NK-92 treated with Interleukin-12 subunit alpha and Interleukin-12 subunit beta, amount 100 ng/mL, for 24 hours (cell line): ENCODE results near the gene SMG6.

Source experiments
- DNase-seq: peaks from one replicate; lab custom pipeline; 2025; lab: John Stamatoyannopoulos, UW

Gene SMG6

DNA sequence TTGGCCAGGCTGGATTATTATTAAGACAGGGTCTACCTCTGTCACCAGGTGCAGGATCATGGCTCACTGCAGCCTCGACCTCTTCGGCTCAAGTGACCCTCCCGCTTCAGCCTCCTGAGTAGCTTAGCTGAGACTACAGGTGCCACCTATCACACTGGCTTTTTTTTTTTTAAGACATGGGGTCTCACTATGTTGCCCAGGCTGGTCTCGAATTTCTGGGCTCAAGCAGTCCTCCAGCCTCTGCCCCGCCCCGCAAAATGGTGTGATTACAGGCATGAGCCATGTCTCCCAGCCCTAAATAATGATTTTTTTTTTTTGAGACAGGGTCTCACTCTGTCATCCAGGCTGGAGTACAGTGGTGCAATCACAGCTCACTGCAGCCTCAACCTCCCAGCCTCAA is 256.0 kb downstream of the SMG6 start:
- DNase-seq: no peak

GRCh38 chr17:2044263-2044894 is 259.2 kb downstream of the SMG6 start:
- DNase-seq: no peak

GRCh38 chr17:2043785-2044184 is 259.8 kb downstream of the SMG6 start:
- DNase-seq: no peak

GRCh38 chr17:2042933-2043332 is 260.7 kb downstream of the SMG6 start:
- DNase-seq: no peak

DNA sequence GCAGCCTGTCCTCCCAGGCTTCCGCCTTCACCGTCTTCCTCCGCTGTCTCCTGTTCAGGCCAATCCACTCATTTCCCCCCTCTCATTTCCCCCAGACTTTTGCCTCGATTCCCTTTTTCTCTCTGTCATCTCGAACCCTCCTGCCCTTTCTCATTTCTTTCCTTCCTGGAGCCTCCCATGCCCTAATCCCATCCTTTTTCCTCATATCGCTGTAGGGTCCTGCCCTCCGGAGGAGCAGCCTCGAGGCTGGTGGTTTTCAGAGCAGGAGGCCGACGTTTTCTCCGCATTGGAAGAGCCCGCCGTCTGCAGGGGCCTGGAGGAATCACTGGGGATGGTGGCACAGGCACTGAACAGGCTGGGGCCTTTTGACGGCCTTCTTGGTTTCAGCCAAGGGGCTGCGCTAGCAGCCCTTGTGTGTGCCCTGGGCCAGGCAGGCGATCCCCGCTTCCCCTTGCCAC is 261.2 kb downstream of the SMG6 start:
- no peak for DNase-seq

- DNase-seq: peak; percentile 81
These were observed 261.8 kb downstream of the SMG6 start, which contains the start of gene OVCA2 for GRCh38 chr17:2041561-2042389. OVCA2 (plus strand) TSS chr17:2042022; CDS start chr17:2042048, 26 bp downstream.

GRCh38 chr17:2040942-2041560 is 262.5 kb downstream of the SMG6 start:
- no peak for DNase-seq

GRCh38 chr17:2040219-2040827 is 263.3 kb downstream of the SMG6 start:
- DNase-seq: no peak

GRCh38 chr17:2037155-2037554 is 266.4 kb downstream of the SMG6 start:
- DNase-seq: no peak

DNA sequence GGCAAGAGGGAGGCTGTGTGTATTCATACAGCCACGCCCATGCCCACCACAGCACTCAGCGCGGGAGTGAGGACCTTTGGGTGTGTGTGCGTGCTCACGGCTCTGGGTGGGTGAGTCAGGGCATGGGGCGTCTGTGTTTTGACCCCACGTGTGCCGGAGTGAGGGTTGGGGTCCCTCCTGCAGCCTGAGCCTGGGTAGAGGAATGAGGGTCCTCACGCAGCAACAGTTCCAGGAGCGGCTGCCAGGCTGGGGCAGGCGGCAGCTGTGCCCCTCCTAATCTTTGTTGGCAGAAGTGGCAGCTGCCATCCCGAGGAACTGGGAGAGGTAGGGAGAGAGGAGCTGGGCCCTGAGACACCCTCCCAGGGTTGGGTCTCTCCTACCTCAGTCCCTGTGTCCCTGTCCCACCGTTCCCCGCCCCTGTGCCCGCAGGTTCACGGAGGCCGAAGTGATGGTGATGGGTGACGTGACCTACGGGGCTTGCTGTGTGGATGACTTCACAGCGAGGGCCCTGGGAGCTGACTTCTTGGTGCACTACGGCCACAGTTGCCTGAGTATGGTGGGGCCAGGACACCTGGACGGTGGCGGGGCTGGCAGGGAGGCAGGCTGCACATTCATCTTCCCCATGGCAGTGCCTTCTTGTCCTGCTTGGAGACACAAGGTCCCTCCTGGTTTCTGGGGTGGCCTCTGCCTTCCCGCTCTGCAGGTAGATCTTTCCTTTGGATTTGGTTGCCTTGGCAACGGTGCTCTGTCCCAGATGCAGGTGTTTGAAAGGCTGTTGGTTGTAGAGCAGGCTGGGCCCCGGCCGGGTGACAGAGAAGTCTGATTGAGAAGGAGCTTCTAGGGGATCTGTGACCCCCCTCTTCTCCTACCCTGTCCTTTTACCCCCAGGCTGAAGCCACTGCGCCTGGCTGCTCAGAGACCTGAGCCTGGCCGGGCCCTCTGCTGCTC is 267.8 kb downstream of the SMG6 start:
- no peak for DNase-seq

DNA sequence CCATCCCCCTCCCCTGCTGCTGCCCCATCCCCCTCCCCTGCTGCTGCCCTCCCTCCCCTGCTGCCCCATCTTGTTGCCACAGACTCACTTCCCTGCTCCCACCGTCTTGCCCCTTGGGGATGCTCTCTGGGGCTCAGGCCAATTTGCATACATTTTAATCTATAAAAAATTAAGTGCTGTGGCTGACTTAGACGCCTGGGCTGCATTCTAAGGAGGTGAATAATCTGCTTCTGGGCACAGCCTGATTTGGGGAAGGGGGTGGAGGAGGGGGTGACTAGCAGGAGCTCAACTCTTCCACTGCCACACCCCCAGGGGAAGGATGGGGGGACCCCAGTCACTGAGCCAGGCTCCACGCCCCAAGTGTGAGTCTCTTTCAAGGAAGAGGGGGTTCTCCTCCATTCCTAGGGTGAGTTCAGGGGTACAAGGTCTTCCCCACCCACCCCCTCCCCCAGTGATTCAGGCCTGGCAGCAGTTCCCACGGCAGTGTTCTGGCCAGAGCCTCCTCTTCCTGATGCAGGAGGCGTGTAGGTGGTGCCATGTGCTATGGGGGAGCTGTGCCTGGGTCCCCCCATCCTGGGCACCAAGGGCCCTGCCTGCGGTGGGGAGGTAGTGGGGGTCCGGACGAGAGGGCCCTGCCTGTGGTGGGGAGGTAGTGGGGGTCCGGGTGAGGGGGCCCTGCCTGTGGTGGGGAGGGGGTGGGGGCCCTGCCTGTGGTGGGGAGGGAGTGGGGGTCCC is 268.6 kb downstream of the SMG6 start:
- DNase-seq: no peak

DNA sequence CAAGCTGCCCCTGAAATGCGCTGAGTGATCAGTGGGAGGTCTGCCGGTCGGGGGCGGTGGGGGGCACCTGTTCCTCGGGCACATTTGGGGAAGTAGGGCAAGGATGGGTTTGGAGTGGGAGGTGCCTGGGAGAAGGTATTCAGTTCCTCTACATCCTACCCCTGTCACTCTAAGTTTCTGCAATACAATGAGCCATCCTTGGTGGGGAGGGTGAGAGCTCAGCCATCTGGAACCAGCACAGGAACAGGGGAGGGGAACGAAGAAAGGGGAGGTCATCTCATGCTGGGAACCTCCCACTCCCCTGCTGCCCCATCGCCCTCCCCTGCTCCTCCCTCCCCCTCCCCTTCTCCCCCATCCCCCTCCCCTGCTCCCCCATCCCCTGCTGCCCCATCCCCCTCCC is 269.4 kb downstream of the SMG6 start:
- DNase-seq: no peak

DNA sequence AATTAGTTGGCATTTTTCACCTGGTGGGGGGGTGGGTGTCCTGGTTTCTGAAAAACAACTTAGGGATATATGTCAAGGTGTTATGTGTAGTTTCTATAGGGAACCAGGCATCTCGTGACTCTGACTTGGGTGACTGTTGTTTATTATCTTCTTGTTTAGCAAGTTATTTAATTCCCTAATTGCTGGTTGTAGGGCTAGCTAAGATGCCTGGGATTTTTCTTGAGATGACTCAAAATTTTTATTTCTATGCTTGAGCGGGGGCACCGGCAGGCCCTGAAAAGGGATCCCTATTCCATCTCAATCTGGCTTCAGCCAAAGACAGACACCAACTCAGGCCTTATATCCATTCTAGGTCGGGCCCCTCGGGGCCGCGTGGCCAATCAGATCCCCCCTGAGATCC is 270.4 kb downstream of the SMG6 start:
- no peak for DNase-seq

- DNase-seq: peak; percentile 14
These were observed 272.8 kb downstream of the SMG6 start for GRCh38 chr17:2030779-2031163.

DNA sequence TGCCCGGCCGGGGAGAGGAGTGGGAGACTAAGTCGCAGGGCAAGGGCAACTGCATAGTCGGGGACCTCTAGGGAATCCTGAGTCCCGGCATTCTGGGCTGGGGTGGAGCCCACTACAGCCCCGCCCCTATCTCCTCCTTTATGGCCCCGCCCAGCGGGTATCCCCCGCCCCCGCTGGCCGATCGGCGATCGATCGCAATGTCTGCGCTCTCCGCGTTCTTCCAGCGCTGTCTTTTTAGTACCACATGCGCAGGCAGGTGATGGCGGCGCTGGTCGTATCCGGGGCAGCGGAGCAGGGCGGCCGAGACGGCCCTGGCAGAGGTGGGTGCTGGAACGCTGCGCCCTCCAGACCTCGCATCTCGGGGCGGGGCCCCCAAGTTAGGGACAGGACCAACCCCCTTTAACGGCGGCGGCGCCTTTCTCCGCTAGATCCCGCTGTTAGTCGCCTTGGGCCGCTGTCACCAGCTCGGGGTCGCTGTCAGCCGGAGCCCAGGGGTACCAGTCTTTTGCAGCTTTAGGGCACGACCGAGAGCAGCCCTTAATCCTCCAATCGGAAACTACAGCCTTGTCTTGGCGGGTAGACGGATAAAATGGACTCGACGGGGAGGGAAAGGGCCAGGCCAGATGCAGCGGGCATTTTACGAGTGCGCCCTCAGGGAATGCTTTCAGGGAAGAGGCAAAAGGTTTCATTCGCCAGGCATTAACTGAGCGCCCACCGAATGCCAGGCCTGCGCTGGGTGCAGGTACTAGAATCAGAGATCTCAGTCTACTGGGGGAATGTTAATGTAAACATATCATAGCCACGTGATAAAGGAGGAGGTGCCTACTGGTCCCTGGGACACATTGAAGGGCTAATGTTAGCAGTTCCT is 273.4 kb downstream of the SMG6 start, which contains the start of gene DPH1:
DPH1 (plus strand) TSS at position 243 of the 868 bp plus-strand sequence; CDS start at position 260, 17 bp downstream.
- DNase-seq: peak; percentile 65

GRCh38 chr17:2028737-2029136 is 274.8 kb downstream of the SMG6 start:
- no peak for DNase-seq

GRCh38 chr17:2028234-2028614 is 275.4 kb downstream of the SMG6 start:
- DNase-seq: no peak

GRCh38 chr17:2027528-2028233 is 275.9 kb downstream of the SMG6 start:
- DNase-seq: no peak
